HepG2 (cell line): Measurements from ENCODE around the gene MTCL1. TPM values are rescaled to one million over a fixed set of nuclear protein-coding genes. Genes with fewer than 3 reads are reported as not detected.

ENCODE experiments used
- ATAC-seq: fragments of 200-7000 bp; cut with Tn5 transposase; 3 replicates; pipeline ENCODE4 v1.9.1; 2020; ENCODE audit warnings: mild to moderate bottlenecking, moderate library complexity
- BruUV-seq: library from RNA; stranded (reverse); fragments of 400-500 nt; replicated peaks from 2 replicates; lab custom pipeline; 2021; lab: Mats Ljungman, UMichigan
- CTCF ChIA-PET: fragments of 300-600 bp; formaldehyde crosslinking; extraction: SDS; loops from one replicate; lab custom pipeline; 2021; ENCODE audit warnings: low total read pairs, inconsistent platforms, low intra/inter-chr PET ratio; lab: Yijun Ruan, JAX
- POLR2A ChIA-PET: fragments of 350-600 bp; sonication (Branson Sonifier 250); formaldehyde crosslinking; loops from one replicate; lab custom pipeline; 2020; ENCODE audit warnings: antibody characterized with exemption, inconsistent platforms; lab: Yijun Ruan, JAX
- DNase-seq: peaks from one replicate; pipeline ENCODE4 v3.0.0-alpha.2; 2015; ENCODE audit warnings: low spot score
- FAIRE-seq: peaks from 3 replicates; lab custom pipeline; 2011; peaks lifted over from hg19 to GRCh38; lab: Jason Lieb, UNC
- H2AFZ ChIP-seq: one replicate; pipeline ENCODE4 v1.6.1; 2011; ENCODE audit warnings: low read length, inconsistent platforms
- H3K27ac ChIP-seq: fragments of 300-600 bp; 3 replicates; pipeline ENCODE4 v1.8.0; 2011; ENCODE audit warnings: mixed run types, mild to moderate bottlenecking, mixed read lengths, low read length, inconsistent platforms; ENCODE audit not compliant: insufficient read depth; ENCODE audit errors: extremely low read length
- H3K27me3 ChIP-seq, 2 experiments: fragments of 200-600 bp in 1 of 2; 2 replicates in 1 of 2; 3 replicates in 1 of 2; pipeline versions ENCODE4 v1.6.0 to v1.8.0; 2011; ENCODE audit warnings: low read length in 2 of 2, mild to moderate bottlenecking in 2 of 2, moderate library complexity in 2 of 2, inconsistent platforms in 1 of 2; ENCODE audit not compliant: insufficient read depth in 2 of 2, control insufficient read depth in 1 of 2
- H3K36me3 ChIP-seq, 2 experiments: fragments of 200-600 bp in 1 of 2; replicated peaks in 1 of 2; 2 replicates in 1 of 2; 3 replicates in 1 of 2; pipeline versions ENCODE4 v1.5.1 to v1.8.0; 2011; ENCODE audit warnings: low read length in 2 of 2, inconsistent platforms in 1 of 2; ENCODE audit not compliant: insufficient read depth in 2 of 2, control insufficient read depth in 1 of 2
- H3K4me1 ChIP-seq: 2 replicates; pipeline ENCODE4 v1.5.1; 2012; ENCODE audit warnings: low read length, inconsistent platforms; ENCODE audit not compliant: insufficient read depth
- H3K4me2 ChIP-seq: 2 replicates; pipeline ENCODE4 v1.6.0; 2011; ENCODE audit warnings: low read depth, low read length, inconsistent platforms
- H3K4me3 ChIP-seq, 3 experiments: fragments of 200-600 bp in 1 of 3; sonication (generic), shearing (Covaris generic) in 1 of 3; replicated peaks in 1 of 3; 2 replicates each; pipeline ENCODE4 v1.5.1; 2011 to 2016; ENCODE audit warnings: low read length in 3 of 3, inconsistent platforms in 2 of 3, low read depth in 2 of 3, mild to moderate bottlenecking in 2 of 3, control low read depth in 1 of 3, mixed read lengths in 1 of 3; ENCODE audit not compliant: insufficient read depth in 1 of 3
- H3K79me2 ChIP-seq: one replicate; pipeline ENCODE4 v1.6.1; 2011; ENCODE audit warnings: low read length, inconsistent platforms; ENCODE audit not compliant: insufficient read depth
- H3K9ac ChIP-seq: 2 replicates; pipeline ENCODE4 v1.6.0; 2011; ENCODE audit warnings: mild to moderate bottlenecking, low read depth, low read length, inconsistent platforms; ENCODE audit not compliant: insufficient read depth
- H3K9me3 ChIP-seq: 2 replicates; pipeline ENCODE4 v1.5.1; 2012; ENCODE audit warnings: mild to moderate bottlenecking, low read length
- H4K20me1 ChIP-seq: 2 replicates; pipeline ENCODE4 v1.6.0; 2011; ENCODE audit warnings: inconsistent platforms, mild to moderate bottlenecking, low read length, moderate library complexity; ENCODE audit not compliant: insufficient read depth
- FOSL2 ChIP-seq: sonication (generic); formaldehyde crosslinking; IDR thresholded peaks from 2 replicates; pipeline ENCODE4 v1.4.0; 2020; ENCODE audit warnings: missing genetic modification reagents
- FOXO1 ChIP-seq: sonication (generic); formaldehyde crosslinking; IDR thresholded peaks from 2 replicates; pipeline ENCODE4 v1.4.0; 2020; ENCODE audit warnings: missing genetic modification reagents
- KLF16 ChIP-seq, 2 experiments: sonication (generic) in 1 of 2; formaldehyde crosslinking in 1 of 2; IDR thresholded peaks; 2 replicates each; pipeline versions ENCODE4 v1.6.1 to v1.8.0; 2016 to 2023; ENCODE audit warnings: missing genetic modification reagents in 2 of 2, missing compliant biosample characterization in 1 of 2
- ZBTB42 ChIP-seq: sonication (generic); formaldehyde crosslinking; IDR thresholded peaks from 2 replicates; pipeline ENCODE4 v1.5.0; 2020; ENCODE audit warnings: mild to moderate bottlenecking, missing genetic modification reagents
- ZNF501 ChIP-seq: sonication (generic); formaldehyde crosslinking; IDR thresholded peaks from 2 replicates; pipeline ENCODE4 v1.5.1; 2020; ENCODE audit warnings: mild to moderate bottlenecking, moderate library complexity, missing genetic modification reagents
- WGBS: methylation state at CpG from one replicate; pipeline ENCODE4 v1.1.6; 2017; ENCODE audit warnings: low lambda C conversion rate; 5-methylcytosine and 5-hydroxymethylcytosine counted together
- in situ Hi-C: cut with HindIII; loops from 2 replicates; pipeline ENCODE4 v1.10.0; 2017; ENCODE audit warnings: low pct_unique_long_range_greater_than_20kb; ENCODE audit not compliant: extremely low pct_ligation_motif_present
- intact Hi-C: fragments of 100-400 bp; cut with micrococcal nuclease; formaldehyde crosslinking; loops from one replicate; pipeline ENCODE4 v1.10.0; 2022; ENCODE audit not compliant: unreplicated experiment
- polyA plus RNA-seq, 8 experiments: library from polyadenylated mRNA; depleted of rRNA in 3 of 8; stranded (reverse) in 7 of 8; unstranded in 1 of 8; fragments of >200 nt; fragmentation: Illumina TruSeq in 4 of 8; extraction: Trizol in 4 of 8; gene quantifications; 2 replicates each; pipeline versions ENCODE4 v1.2.1 to v1.2.3, GENCODE V29; 2011 to 2016; ENCODE audit warnings: low read depth in 4 of 8, missing spikeins in 1 of 8, mixed read lengths in 1 of 8; ENCODE audit not compliant: insufficient read depth in 1 of 8
- total RNA-seq, 5 experiments: library from RNA; depleted of rRNA; stranded (reverse); fragments of >200 nt; fragmentation: Illumina TruSeq; extraction: Trizol; gene quantifications; 2 replicates each; pipeline ENCODE4 v1.2.3, GENCODE V29; 2016; ENCODE audit warnings: low read depth in 1 of 5
- TF ChIP-seq, protein P1 (sequence below), 2 experiments: sonication (generic) in 1 of 2; formaldehyde crosslinking in 1 of 2; IDR thresholded peaks; 2 replicates each; pipeline versions ENCODE4 v1.5.1 to v1.6.1; 2011 to 2020; ENCODE audit warnings: borderline replicate concordance in 1 of 2, low read depth in 1 of 2, low read length in 1 of 2, mild to moderate bottlenecking in 1 of 2, missing genetic modification reagents in 1 of 2, moderate library complexity in 1 of 2

The MTCL1 gene
- total and polyA plus RNA-seq, 2 of the 13 experiments (the other 11 are each of a cell fraction or from before 2014, with no cell fraction given), result 3.1 to 3.2 TPM

DNA sequence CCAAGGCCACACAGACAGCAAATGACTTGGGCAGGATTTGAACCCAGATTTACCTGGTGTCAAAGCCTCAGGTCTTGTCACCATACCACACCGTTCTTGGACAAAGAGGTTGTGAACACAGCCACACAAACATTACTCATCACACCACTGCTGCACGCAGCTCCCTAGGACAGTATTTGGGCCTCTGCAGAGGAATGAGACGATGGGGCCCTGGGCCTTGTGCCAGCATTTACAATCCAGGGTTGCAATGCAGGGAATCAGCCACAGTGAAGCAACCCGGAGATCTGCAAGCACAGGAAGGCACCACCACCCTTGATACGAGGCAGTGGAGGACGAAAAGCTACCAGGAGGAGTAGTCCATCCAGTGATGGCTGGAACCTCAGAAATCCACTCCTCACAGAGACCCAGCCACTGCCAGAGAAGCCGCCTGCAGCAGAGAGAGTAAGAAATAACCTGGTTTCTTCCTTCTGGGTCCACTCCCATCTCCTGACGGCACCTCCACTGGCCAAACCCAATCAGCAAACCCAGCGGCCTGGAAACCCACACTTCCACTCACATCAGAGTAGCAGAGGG lies 3.7 kb upstream of the MTCL1 start:
- ATAC-seq (no peak), FAIRE-seq (no peak), DNase-seq (peak; percentile 59)
- Histone ChIP-seq H3K27ac (no peak overlapping the region), H3K4me2 (no peak overlapping the region), H4K20me1 (no peaks in the 10 kb centered on the region), H3K36me3 (no peaks in the 10 kb centered on the region), H3K4me1 (peaks cover 28% of the 10 kb centered on the region), H3K9ac (no peak overlapping the region), H3K79me2 (no peaks in the 10 kb centered on the region), H2AFZ (no peak overlapping the region), H3K4me3 (no peak overlapping the region), H3K27me3 (peaks cover 0 to 28% of the 10 kb centered on the region in 2 experiments; a peak in 2 of 5 replicates), H3K9me3 (no peaks in the 10 kb centered on the region)
- in situ Hi-C loops, result no loop called here
- ChIA-PET CTCF (no interaction called here), POLR2A (no interaction called here)
- BruUV-seq, result no TSS peak
- intact Hi-C loops, result loop anchor here (10.0 kb wide), 1 partner anchor 93 kb away; no protein-coding TSS in a partner anchor
- WGBS, result 11% methylated on average over 4 of the region's 9 CpGs
- no peak for TF ChIP-seq FOXO1 (CRISPR knock-in tag)
- 0 out of 2 replicates have a peak, but pooled peaks have one; percentile 27 for TF ChIP-seq FOSL2

- FAIRE-seq, result no peak
- Histone ChIP-seq H3K9ac (no peak overlapping the region), H3K4me1 (peaks cover 36% of the 10 kb centered on the region), H3K4me3 (no peak overlapping the region), H3K4me2 (no peak overlapping the region), H3K27me3 (peaks cover 0 to 38% of the 10 kb centered on the region in 2 experiments; a peak in 2 of 5 replicates), H3K79me2 (no peaks in the 10 kb centered on the region), H3K9me3 (no peaks in the 10 kb centered on the region), H2AFZ (no peak overlapping the region), H4K20me1 (no peaks in the 10 kb centered on the region), H3K36me3 (no peaks in the 10 kb centered on the region), H3K27ac (no peak overlapping the region)
- CTCF ChIA-PET, result no interaction called here
- POLR2A ChIA-PET, result no interaction called here
- DNase-seq, result no peak
- TF ChIP-seq KLF16 (CRISPR knock-in tag; IDR thresholded peaks at IDR 0.05), result no peak
- TF ChIP-seq ZNF501 (CRISPR knock-in tag), result no peak
- TF ChIP-seq ZBTB42, result no peak
- TF ChIP-seq, protein P1, sequence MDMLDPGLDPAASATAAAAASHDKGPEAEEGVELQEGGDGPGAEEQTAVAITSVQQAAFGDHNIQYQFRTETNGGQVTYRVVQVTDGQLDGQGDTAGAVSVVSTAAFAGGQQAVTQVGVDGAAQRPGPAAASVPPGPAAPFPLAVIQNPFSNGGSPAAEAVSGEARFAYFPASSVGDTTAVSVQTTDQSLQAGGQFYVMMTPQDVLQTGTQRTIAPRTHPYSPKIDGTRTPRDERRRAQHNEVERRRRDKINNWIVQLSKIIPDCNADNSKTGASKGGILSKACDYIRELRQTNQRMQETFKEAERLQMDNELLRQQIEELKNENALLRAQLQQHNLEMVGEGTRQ (IDR thresholded peaks at IDR 0.05; ENCODE audit: low read depth, low read length), result no peak
- TF ChIP-seq, protein P1 (CRISPR knock-in tag; IDR thresholded peaks at IDR 0.05; ENCODE audit: borderline replicate concordance), result no peak
- in situ Hi-C loops, result no loop called here
- ATAC-seq, result no peak
- BruUV-seq, result no TSS peak
- intact Hi-C loops, result loop anchor here (10.0 kb wide), 1 partner anchor 92 kb away; no protein-coding TSS in a partner anchor
Observed at GRCh38 chr18:8702668-8703067, 2.7 kb upstream of the MTCL1 start.
